ENCODE results near the gene RHOV. TPM values are rescaled to one million over a fixed set of nuclear protein-coding genes. Genes with fewer than 3 reads are reported as not detected.

Gene RHOV
- total and polyA plus RNA-seq, 10 of the 15 experiments (the other 5 are each of a cell fraction or from before 2014, with no cell fraction given) = 0.24 to 39.3 (median 9.3) TPM

DNA sequence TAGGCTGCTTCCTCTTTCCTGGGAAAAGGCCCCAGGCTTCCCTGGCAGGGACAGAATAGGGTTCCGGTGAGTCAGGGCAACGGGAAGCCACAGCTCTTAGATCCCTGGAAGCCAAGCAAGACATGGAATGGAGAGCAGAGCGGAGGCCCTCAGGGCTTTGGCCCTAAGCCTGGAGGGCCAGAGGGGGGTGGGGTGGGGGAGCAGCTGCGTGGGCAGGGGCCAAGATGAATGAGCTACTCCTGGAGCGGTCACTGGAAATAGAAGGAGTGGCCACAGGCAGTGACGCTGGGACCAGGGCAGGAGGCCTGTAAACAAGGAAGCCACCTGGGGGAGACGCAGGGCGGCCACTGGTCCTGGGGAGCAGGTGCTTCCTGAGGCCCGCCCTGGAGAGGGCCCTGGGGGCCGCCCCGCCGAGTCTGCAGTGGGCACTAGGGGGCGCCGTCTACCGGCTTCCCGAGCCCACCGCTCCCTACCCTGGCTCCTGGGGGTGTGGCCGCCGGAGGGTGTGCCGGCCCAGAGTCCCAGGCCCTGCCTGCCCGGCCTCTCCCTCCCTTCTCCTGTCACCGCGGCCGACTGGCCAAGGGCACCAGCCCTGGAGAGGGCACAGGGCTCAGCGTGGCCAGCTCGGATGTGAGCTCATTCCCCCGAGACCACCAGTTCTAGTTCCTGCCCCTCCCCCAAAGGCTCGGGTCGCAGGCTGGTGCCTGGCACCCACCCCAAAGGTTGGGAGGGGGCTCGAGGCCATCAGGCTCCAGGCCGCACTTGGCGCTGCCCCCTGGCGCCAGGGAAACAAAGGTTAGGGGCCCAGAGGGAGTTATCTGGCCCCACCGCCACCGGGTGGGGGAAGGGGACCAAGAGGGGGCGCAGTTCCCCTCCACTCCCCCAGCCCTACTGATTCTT is 32.3 kb upstream of the RHOV start (continued):
- TF ChIP-seq SMAD5 (IDR thresholded peaks at IDR 0.05; ENCODE audit: low read depth) = no peak
- TF ChIP-seq, protein P1, sequence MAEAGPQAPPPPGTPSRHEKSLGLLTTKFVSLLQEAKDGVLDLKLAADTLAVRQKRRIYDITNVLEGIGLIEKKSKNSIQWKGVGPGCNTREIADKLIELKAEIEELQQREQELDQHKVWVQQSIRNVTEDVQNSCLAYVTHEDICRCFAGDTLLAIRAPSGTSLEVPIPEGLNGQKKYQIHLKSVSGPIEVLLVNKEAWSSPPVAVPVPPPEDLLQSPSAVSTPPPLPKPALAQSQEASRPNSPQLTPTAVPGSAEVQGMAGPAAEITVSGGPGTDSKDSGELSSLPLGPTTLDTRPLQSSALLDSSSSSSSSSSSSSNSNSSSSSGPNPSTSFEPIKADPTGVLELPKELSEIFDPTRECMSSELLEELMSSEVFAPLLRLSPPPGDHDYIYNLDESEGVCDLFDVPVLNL (IDR thresholded peaks at IDR 0.05; ENCODE audit: low read depth, low read length) = no peak
- TF ChIP-seq NFYB (IDR thresholded peaks at IDR 0.05; ENCODE audit: insufficient read depth, low read depth, low read length) = no peak
- TF ChIP-seq, protein P2, sequence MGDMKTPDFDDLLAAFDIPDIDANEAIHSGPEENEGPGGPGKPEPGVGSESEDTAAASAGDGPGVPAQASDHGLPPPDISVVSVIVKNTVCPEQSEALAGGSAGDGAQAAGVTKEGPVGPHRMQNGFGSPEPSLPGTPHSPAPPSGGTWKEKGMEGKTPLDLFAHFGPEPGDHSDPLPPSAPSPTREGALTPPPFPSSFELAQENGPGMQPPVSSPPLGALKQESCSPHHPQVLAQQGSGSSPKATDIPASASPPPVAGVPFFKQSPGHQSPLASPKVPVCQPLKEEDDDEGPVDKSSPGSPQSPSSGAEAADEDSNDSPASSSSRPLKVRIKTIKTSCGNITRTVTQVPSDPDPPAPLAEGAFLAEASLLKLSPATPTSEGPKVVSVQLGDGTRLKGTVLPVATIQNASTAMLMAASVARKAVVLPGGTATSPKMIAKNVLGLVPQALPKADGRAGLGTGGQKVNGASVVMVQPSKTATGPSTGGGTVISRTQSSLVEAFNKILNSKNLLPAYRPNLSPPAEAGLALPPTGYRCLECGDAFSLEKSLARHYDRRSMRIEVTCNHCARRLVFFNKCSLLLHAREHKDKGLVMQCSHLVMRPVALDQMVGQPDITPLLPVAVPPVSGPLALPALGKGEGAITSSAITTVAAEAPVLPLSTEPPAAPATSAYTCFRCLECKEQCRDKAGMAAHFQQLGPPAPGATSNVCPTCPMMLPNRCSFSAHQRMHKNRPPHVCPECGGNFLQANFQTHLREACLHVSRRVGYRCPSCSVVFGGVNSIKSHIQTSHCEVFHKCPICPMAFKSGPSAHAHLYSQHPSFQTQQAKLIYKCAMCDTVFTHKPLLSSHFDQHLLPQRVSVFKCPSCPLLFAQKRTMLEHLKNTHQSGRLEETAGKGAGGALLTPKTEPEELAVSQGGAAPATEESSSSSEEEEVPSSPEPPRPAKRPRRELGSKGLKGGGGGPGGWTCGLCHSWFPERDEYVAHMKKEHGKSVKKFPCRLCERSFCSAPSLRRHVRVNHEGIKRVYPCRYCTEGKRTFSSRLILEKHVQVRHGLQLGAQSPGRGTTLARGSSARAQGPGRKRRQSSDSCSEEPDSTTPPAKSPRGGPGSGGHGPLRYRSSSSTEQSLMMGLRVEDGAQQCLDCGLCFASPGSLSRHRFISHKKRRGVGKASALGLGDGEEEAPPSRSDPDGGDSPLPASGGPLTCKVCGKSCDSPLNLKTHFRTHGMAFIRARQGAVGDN (IDR thresholded peaks at IDR 0.05) = no peak
- peak; percentile 72; the same call in 1 of the 2 replicates for TF ChIP-seq GATAD2B (conservative IDR thresholded peaks at IDR 0.05; ENCODE audit: low read depth)
- TF ChIP-seq TARDBP (IDR thresholded peaks at IDR 0.05; ENCODE audit: borderline replicate concordance) = no peak
- TF ChIP-seq BHLHE40 (IDR thresholded peaks at IDR 0.05; ENCODE audit: borderline replicate concordance in 1 of 2, low read depth in 2 of 2, low read length in 1 of 2) = peak; percentile 20 to 57; a peak in 1 of 4 replicates
- TF ChIP-seq RBBP5 (conservative IDR thresholded peaks at IDR 0.05) = no peak
- no peak for TF ChIP-seq SRF (IDR thresholded peaks at IDR 0.05; ENCODE audit: low read depth in 2 of 2, low read length in 2 of 2)
- no peak for TF ChIP-seq HDGF (IDR thresholded peaks at IDR 0.05)
- TF ChIP-seq MEF2A (IDR thresholded peaks at IDR 0.05; ENCODE audit: insufficient read depth, low read depth, low read length) = no peak
- TF ChIP-seq ESRRA (IDR thresholded peaks at IDR 0.05; ENCODE audit: low read length) = no peak
- TF ChIP-seq, protein P3, sequence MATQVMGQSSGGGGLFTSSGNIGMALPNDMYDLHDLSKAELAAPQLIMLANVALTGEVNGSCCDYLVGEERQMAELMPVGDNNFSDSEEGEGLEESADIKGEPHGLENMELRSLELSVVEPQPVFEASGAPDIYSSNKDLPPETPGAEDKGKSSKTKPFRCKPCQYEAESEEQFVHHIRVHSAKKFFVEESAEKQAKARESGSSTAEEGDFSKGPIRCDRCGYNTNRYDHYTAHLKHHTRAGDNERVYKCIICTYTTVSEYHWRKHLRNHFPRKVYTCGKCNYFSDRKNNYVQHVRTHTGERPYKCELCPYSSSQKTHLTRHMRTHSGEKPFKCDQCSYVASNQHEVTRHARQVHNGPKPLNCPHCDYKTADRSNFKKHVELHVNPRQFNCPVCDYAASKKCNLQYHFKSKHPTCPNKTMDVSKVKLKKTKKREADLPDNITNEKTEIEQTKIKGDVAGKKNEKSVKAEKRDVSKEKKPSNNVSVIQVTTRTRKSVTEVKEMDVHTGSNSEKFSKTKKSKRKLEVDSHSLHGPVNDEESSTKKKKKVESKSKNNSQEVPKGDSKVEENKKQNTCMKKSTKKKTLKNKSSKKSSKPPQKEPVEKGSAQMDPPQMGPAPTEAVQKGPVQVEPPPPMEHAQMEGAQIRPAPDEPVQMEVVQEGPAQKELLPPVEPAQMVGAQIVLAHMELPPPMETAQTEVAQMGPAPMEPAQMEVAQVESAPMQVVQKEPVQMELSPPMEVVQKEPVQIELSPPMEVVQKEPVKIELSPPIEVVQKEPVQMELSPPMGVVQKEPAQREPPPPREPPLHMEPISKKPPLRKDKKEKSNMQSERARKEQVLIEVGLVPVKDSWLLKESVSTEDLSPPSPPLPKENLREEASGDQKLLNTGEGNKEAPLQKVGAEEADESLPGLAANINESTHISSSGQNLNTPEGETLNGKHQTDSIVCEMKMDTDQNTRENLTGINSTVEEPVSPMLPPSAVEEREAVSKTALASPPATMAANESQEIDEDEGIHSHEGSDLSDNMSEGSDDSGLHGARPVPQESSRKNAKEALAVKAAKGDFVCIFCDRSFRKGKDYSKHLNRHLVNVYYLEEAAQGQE (IDR thresholded peaks at IDR 0.05; ENCODE audit: low read depth, low read length) = no peak
- TF ChIP-seq, protein P4, sequence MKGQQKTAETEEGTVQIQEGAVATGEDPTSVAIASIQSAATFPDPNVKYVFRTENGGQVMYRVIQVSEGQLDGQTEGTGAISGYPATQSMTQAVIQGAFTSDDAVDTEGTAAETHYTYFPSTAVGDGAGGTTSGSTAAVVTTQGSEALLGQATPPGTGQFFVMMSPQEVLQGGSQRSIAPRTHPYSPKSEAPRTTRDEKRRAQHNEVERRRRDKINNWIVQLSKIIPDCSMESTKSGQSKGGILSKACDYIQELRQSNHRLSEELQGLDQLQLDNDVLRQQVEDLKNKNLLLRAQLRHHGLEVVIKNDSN (IDR thresholded peaks at IDR 0.05; ENCODE audit: borderline replicate concordance, extremely low read length, insufficient read depth, low read depth, low read length) = no peak
- TF ChIP-seq, protein P5, sequence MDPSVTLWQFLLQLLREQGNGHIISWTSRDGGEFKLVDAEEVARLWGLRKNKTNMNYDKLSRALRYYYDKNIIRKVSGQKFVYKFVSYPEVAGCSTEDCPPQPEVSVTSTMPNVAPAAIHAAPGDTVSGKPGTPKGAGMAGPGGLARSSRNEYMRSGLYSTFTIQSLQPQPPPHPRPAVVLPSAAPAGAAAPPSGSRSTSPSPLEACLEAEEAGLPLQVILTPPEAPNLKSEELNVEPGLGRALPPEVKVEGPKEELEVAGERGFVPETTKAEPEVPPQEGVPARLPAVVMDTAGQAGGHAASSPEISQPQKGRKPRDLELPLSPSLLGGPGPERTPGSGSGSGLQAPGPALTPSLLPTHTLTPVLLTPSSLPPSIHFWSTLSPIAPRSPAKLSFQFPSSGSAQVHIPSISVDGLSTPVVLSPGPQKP (IDR thresholded peaks at IDR 0.05; ENCODE audit: low read depth, low read length) = no peak
- peak; percentile 66 for TF ChIP-seq RAD21 (IDR thresholded peaks at IDR 0.05; ENCODE audit: insufficient read depth, low read depth, low read length)
- peak; percentile 71 for TF ChIP-seq SMC3 (IDR thresholded peaks at IDR 0.05; ENCODE audit: borderline replicate concordance, low read length)
- TF ChIP-seq STAT1 (conservative IDR thresholded peaks at IDR 0.05) = peak; percentile 77; the same call in 1 of the 2 replicates
